CD4-positive, alpha-beta T cell (primary cell): ENCODE results near the gene COL19A1. TPM values are rescaled to one million over a fixed set of nuclear protein-coding genes. Genes with fewer than 3 reads are reported as not detected.

Experiments
- ATAC-seq: fragments of 200-7000 bp; cut with Tn5 transposase; one replicate; pipeline ENCODE4 v1.10.0; 2022; ENCODE audit warnings: mild to moderate bottlenecking; ENCODE audit not compliant: poor library complexity
- CTCF ChIA-PET: fragments of 350-600 bp; sonication (Branson Sonifier 250); formaldehyde crosslinking; loops from one replicate; lab custom pipeline; 2021; ENCODE audit warnings: antibody characterized with exemption, inconsistent platforms; lab: Charles Lee
- POLR2A ChIA-PET: fragments of 350-600 bp; sonication (Branson Sonifier 250); formaldehyde crosslinking; loops from one replicate; lab custom pipeline; 2021; ENCODE audit warnings: antibody characterized with exemption, inconsistent platforms; lab: Charles Lee
- DNase-seq, 14 experiments: peaks; one replicate each; pipeline ENCODE4 v3.0.0-alpha.2; 2013 to 2020; ENCODE audit warnings: mixed read lengths in 2 of 14
- H3K27ac ChIP-seq, 2 donors: one replicate each; pipeline versions ENCODE4 v1.5.1 to v1.7.0; 2013; ENCODE audit warnings: low read length in 2 of 2, low read depth in 1 of 2, mild to moderate bottlenecking in 1 of 2
- H3K27me3 ChIP-seq, 2 experiments: 1 replicate in 1 of 2; 2 replicates in 1 of 2; pipeline versions ENCODE4 v1.6.1 to v1.7.0; 2013; ENCODE audit warnings: low read length in 2 of 2, control low read depth in 1 of 2, mild to moderate bottlenecking in 1 of 2, moderate library complexity in 1 of 2; ENCODE audit not compliant: insufficient read depth in 2 of 2, control insufficient read depth in 1 of 2
- H3K36me3 ChIP-seq: one replicate; pipeline ENCODE4 v1.6.1; 2013; ENCODE audit warnings: low read length, control low read depth; ENCODE audit not compliant: insufficient read depth
- H3K4me1 ChIP-seq: one replicate; pipeline ENCODE4 v1.6.1; 2013; ENCODE audit warnings: low read length, control low read depth; ENCODE audit not compliant: insufficient read depth
- H3K4me3 ChIP-seq: one replicate; pipeline ENCODE4 v1.5.1; 2013; ENCODE audit warnings: mild to moderate bottlenecking, low read length, moderate library complexity
- H3K9me3 ChIP-seq, 2 experiments: 1 replicate in 1 of 2; 2 replicates in 1 of 2; pipeline versions ENCODE4 v1.6.1 to v1.7.0; 2013; ENCODE audit warnings: low read length in 2 of 2, mild to moderate bottlenecking in 2 of 2, control low read depth in 1 of 2, moderate library complexity in 1 of 2; ENCODE audit not compliant: control insufficient read depth in 1 of 2, insufficient read depth in 1 of 2
- H3K27ac Mint-ChIP-seq: one replicate; pipeline ENCODE4 v1.8.0; 2020; ENCODE audit warnings: mixed read lengths
- H3K27me3 Mint-ChIP-seq: one replicate; pipeline ENCODE4 v1.8.0; 2021; ENCODE audit warnings: mixed read lengths
- H3K36me3 Mint-ChIP-seq: one replicate; pipeline ENCODE4 v1.8.0; 2021; ENCODE audit warnings: low read depth, mixed read lengths
- H3K4me1 Mint-ChIP-seq: one replicate; pipeline ENCODE4 v1.8.0; 2021; ENCODE audit warnings: low read depth, mixed read lengths
- H3K4me3 Mint-ChIP-seq: one replicate; pipeline ENCODE4 v1.8.0; 2020; ENCODE audit warnings: mild to moderate bottlenecking, mixed read lengths
- H3K9me3 Mint-ChIP-seq: one replicate; pipeline ENCODE4 v1.8.0; 2020; ENCODE audit warnings: mixed read lengths
- intact Hi-C, 2 experiments: fragments of 100-400 bp; cut with DNase I in 1 of 2; cut with micrococcal nuclease in 1 of 2; formaldehyde crosslinking; loops; one replicate each; pipeline versions ENCODE4 v1.15.1 to v1.9.0; 2023 to 2025; cut with DNase I, micrococcal nuclease
- total RNA-seq, 174 experiments: library from RNA in 2 of 174; stranded (reverse) in 2 of 174; gene quantifications; one replicate each; pipeline ENCODE4 v1.2.3 and lab custom pipeline; 2021 to 2026
- TF ChIP-seq, protein P1 (sequence below): fragments of 200-600 bp; IDR thresholded peaks from one replicate; pipeline ENCODE4 v1.8.0; 2022; ENCODE audit warnings: antibody characterized with exemption, mild to moderate bottlenecking

Gene COL19A1
- total RNA-seq, 2 experiments from 2014 or later, result not detected

DNA sequence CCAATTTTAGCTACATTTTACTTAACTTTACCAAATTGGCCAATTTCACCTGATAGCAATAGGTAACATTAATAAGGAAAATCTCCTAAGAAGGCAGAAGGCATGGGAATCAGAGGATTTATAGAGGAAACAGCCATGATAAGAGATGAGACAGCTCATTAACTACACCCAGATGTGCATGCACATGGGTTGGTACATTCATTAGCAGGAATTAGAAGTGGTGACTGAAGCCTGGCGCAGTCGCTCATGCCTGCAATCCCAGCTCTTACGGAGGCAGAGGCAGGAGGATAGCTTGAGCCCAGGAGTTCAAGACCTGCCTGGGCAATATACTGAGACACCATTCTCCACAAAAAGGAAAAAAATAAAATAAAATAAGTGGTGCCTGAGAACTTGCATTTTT, 263.0 kb downstream of the COL19A1 start:
- Histone ChIP-seq H3K27me3 (no peaks in the 10 kb centered on the region), H3K36me3 (no peaks in the 10 kb centered on the region), H3K27ac (no peak overlapping the region), H3K4me3 (no peak overlapping the region), H3K4me1 (no peaks in the 10 kb centered on the region), H3K9me3 (peaks cover 0 to 3% of the 10 kb centered on the region in 2 experiments)
- Mint-ChIP-seq H3K4me1 (no peaks in the 10 kb centered on the region), H3K27me3 (peaks cover 14% of the 10 kb centered on the region), H3K4me3 (no peak overlapping the region), H3K36me3 (no peaks in the 10 kb centered on the region), H3K27ac (no peak overlapping the region), H3K9me3 (no peaks in the 10 kb centered on the region)
- ATAC-seq (no peak), DNase-seq (no peak)
- intact Hi-C loops, result no loop called here
- CTCF ChIA-PET, result no interaction called here
- TF ChIP-seq, protein P1, sequence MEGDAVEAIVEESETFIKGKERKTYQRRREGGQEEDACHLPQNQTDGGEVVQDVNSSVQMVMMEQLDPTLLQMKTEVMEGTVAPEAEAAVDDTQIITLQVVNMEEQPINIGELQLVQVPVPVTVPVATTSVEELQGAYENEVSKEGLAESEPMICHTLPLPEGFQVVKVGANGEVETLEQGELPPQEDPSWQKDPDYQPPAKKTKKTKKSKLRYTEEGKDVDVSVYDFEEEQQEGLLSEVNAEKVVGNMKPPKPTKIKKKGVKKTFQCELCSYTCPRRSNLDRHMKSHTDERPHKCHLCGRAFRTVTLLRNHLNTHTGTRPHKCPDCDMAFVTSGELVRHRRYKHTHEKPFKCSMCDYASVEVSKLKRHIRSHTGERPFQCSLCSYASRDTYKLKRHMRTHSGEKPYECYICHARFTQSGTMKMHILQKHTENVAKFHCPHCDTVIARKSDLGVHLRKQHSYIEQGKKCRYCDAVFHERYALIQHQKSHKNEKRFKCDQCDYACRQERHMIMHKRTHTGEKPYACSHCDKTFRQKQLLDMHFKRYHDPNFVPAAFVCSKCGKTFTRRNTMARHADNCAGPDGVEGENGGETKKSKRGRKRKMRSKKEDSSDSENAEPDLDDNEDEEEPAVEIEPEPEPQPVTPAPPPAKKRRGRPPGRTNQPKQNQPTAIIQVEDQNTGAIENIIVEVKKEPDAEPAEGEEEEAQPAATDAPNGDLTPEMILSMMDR, result no peak
- POLR2A ChIA-PET, result no interaction called here

DNA sequence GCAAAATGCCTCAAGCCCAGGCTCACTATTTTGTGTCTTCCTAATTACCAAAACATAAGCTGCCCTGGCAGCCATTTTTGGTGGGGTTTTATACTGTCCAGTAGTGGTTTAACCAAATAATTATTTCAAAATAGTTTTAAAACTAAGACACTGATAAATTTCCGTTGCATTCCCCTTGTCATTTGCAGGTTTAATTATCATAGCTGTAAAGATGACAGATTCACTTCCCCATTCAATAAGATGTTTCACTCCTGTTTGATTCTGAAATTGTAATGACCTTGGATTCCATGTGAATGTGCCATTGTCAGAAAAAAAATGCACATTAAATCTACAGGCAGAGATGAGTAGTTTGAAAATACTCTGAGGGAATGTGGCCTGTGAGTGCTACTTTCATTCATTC, 264.5 kb downstream of the COL19A1 start:
- no peaks in the 10 kb centered on the region for H3K27me3 ChIP-seq
- Mint-ChIP-seq H3K9me3 (no peaks in the 10 kb centered on the region), H3K27ac (no peak overlapping the region), H3K27me3 (peaks cover 3% of the 10 kb centered on the region), H3K36me3 (no peaks in the 10 kb centered on the region), H3K4me1 (no peaks in the 10 kb centered on the region), H3K4me3 (no peak overlapping the region)
- H3K27ac ChIP-seq, result no peak overlapping the region
- H3K4me3 ChIP-seq, result no peak overlapping the region
- no peaks in the 10 kb centered on the region for H3K36me3 ChIP-seq
- TF ChIP-seq, protein P1, result no peak
- ChIA-PET CTCF (no interaction called here), POLR2A (no interaction called here)
- ATAC-seq (no peak), DNase-seq (no peak)
- H3K9me3 ChIP-seq, result peaks cover 0 to 3% of the 10 kb centered on the region in 2 experiments
- intact Hi-C loops, result no loop called here
- H3K4me1 ChIP-seq, result no peaks in the 10 kb centered on the region

DNA sequence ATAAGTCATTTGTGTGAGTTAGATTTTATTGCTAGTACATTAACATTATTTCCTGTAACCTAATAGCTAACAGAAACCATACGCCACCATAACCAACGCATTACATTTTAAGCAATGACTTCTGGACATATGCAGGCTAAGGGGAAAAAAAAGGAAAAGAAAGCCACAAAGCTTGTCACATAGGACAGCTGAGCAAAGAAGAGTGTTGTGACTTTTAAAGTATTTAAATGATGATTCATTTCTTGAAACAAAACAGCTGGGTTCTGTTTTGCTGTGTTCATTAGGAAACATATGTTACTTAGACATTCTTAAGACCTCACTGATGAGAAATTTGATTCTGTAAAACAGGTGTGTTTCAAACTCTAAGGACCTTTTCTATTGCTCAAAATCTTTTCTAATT, 265.2 kb downstream of the COL19A1 start:
- Mint-ChIP-seq H3K27ac (no peak overlapping the region), H3K9me3 (no peaks in the 10 kb centered on the region), H3K4me1 (no peaks in the 10 kb centered on the region), H3K36me3 (no peaks in the 10 kb centered on the region), H3K4me3 (no peak overlapping the region), H3K27me3 (peaks cover 3% of the 10 kb centered on the region)
- intact Hi-C loops, result no loop called here
- POLR2A ChIA-PET, result no interaction called here
- no peak overlapping the region for H3K4me3 ChIP-seq
- H3K9me3 ChIP-seq, result peaks cover 0 to 3% of the 10 kb centered on the region in 2 experiments
- no peak for DNase-seq
- no peaks in the 10 kb centered on the region for H3K4me1 ChIP-seq
- TF ChIP-seq, protein P1, result no peak
- H3K27ac ChIP-seq, result no peak overlapping the region
- H3K36me3 ChIP-seq, result no peaks in the 10 kb centered on the region
- no peaks in the 10 kb centered on the region for H3K27me3 ChIP-seq
- CTCF ChIA-PET, result no interaction called here
- no peak for ATAC-seq
